Measurements from ENCODE around the gene CDK2AP2.
"Not testable (repeated sequence)": the region's sequence is repeated elsewhere in the genome, so short reads cannot be mapped to it uniquely, and the experiment has no call there.

Gene CDK2AP2

GRCh38 chr11:67523556-67524479, 15.9 kb upstream of the CDK2AP2 start:
- no peak for DNase-seq (ENCODE audit: low read depth)

GRCh38 chr11:67522844-67523555, 15.0 kb upstream of the CDK2AP2 start, which contains the start of gene CABP2:
CABP2 (minus strand) TSS chr11:67523446; CDS start chr11:67523326, 120 bp downstream.
- no peak for DNase-seq (ENCODE audit: low read depth)

GRCh38 chr11:67522338-67522737, 14.4 kb upstream of the CDK2AP2 start:
- no peak for DNase-seq (ENCODE audit: low read depth)

DNA sequence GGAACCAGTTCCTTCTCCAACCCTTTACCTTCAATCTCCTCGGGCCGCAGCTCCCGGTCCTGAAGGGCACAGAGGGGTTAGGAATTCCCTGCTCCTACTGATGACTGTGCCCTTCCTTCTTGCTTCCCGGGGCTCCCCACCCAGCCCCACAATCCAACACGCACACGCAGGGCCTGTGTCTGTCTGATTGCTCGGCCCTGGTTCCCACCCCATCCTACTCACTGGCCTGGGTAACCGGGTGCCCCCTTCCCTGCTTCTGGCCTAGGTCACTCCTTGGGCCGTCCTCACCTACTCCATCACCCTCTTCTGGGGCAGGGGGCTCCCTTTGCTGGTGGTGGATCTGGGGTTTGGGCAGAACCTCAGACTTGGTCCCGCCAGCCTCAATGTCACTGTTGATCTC, 14.0 kb upstream of the CDK2AP2 start:
- no peak for DNase-seq (ENCODE audit: low read depth)

DNA sequence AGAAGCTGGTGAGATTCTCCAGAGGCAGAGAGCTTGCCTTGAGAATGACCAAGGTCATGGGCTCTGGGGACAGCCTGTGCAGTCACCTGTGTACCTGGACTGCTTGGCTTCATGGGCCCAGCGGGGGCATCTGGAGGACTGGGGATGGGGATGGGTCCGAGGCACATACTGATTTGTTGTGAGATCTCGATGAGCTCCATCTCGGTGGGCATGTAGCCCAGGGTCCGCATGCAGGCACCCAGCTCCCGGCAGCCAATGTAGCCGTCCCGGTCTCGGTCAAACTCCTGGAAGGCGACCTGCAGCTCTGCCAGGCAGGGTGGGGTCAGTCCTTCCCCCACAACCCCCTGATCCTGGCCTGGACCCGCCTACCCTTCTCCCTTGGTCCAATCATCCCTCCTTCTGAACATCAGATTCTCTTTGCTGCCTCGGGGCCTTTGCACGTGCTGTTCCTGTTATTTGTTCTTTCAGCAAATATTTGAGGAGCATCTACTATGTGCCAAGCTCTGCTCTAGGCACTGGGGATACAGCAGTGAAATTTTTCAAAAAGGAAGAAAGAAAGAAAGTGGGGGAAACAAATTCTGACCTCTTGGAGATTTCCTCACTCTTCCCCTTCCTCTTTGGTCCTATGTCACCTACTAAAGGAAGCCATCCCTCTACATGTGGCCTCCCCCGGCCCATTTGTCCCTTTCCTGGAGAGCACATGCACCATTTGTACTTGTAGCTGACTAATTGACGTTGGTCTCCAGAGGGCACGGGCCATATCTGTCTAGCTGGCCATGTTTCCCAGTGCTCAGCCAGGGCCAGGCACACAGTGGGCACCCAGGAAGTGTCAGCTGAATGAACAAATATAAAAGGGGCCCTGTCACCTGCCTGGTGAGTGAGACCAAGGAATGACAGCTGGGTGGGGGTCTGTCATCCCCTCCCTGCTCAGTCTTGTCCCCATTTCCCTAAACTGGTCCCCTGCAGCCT, 13.2 kb upstream of the CDK2AP2 start:
- DNase-seq (ENCODE audit: low read depth) = no peak

GRCh38 chr11:67519726-67520125, 11.8 kb upstream of the CDK2AP2 start:
- no peak for DNase-seq (ENCODE audit: low read depth)

DNA sequence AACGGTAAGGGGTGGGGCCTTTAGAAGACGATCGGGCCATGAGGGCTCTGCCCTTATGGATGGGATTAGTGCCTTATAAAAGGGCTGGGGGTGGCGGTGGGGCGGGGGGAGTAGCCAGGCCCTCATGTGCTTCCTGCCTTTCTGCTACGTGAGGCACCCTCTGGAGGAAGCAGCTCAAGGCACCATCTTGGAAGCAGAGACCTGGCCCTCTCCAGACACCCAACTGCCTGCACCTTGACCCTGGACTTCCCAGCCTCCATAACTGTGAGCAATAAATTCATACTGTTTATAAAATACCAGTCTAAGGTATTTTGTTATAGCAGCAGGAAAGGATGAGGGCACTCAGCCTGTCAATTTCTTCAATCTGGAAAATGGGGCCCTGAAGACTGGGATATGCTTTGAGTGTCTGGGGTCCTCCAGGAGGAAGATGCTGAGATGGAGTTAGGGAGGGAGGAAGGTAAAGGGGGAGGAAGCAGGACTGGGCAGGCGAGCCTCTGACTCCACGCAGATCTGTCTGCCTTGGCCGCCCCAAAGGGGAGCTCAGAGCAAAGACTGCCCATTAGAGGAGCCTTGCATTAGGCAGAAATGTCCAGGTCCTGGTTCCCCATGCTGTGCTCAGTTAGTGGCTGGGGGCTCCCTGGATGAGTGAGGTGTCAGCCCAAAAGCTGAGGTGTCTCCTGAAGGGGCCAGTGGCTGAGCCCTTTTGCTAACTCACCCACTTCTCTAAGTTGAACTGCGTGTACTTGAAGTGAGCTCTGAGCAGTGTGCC, 10.0 kb upstream of the CDK2AP2 start:
- DNase-seq (ENCODE audit: low read depth) = no peak

DNA sequence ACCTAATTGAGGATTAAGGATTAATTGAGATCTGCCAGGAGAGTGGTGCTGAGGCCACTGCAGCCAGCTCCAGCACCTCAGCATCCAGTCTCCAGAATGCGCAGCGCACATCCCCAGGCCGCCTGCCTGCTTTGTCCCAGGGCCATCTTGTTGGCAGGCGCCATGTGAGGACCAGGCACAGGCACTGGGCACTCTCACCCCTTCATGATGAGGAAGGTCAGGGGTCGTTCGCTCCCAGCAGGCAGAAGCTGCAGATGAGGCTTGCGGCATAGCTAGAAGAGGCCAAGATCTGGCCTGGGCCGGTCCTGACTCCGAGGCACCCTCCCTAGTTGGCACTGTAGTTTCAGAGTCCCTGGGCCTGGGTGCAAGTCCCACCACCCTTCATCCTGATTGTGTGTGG, 8.8 kb upstream of the CDK2AP2 start:
- no peak for DNase-seq (ENCODE audit: low read depth)

- no peak for DNase-seq (ENCODE audit: low read depth)
These were observed 6.2 kb upstream of the CDK2AP2 start for GRCh38 chr11:67514116-67514515.

GRCh38 chr11:67511558-67511957, 3.6 kb upstream of the CDK2AP2 start:
- DNase-seq (ENCODE audit: low read depth) = not testable (repeated sequence)

DNA sequence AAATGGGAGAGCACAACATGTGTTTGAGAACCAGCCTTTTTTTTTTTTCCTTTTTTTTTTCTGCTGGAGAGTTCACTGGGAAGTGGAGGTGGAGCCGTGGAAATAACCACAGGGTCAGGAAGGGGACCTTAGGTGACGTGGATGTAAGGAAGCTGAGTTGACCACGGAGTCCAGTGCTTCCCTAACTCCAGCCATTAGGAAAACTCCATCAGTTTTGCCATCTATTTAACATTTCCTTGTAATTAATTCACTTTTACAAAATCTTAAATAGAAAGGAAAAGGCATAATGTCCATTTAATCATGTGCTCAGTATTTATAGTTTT, 2.0 kb upstream of the CDK2AP2 start:
- DNase-seq (ENCODE audit: low read depth) = no peak

- DNase-seq (ENCODE audit: low read depth) = peak; percentile 100
These were observed 642 bp upstream of the CDK2AP2 start for GRCh38 chr11:67508486-67509121.

DNA sequence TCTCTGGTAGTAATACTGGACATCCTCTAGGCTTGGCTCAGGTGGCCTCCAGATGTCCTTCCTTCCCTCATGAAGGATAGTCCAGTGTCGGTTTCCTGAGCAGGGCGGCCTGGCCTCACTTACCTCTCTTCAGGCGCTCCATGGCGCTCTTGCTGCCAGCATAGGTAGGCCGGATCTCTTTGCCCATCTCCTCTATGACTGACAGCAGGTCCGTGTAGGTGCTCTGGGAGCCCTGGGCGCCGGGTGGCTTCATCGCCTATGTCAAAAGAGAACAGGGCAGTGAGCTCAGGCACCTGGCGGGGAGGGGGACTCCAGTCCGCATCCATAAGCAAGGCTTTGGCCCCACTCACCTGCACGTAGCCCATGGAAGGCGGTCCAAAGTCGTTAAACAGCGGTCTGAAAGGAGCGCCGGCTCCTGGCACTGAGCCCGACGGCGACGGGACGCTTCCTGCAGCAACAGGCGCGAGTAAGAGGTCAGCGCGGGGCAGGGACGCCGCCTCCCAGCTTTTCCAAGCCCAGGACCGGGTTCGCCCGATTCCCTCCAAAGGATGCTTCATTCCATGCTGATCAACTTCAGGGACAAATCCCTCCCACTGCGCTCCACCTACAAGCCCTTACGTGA, 609 bp downstream of the CDK2AP2 start:
- DNase-seq (ENCODE audit: low read depth) = no peak

DNA sequence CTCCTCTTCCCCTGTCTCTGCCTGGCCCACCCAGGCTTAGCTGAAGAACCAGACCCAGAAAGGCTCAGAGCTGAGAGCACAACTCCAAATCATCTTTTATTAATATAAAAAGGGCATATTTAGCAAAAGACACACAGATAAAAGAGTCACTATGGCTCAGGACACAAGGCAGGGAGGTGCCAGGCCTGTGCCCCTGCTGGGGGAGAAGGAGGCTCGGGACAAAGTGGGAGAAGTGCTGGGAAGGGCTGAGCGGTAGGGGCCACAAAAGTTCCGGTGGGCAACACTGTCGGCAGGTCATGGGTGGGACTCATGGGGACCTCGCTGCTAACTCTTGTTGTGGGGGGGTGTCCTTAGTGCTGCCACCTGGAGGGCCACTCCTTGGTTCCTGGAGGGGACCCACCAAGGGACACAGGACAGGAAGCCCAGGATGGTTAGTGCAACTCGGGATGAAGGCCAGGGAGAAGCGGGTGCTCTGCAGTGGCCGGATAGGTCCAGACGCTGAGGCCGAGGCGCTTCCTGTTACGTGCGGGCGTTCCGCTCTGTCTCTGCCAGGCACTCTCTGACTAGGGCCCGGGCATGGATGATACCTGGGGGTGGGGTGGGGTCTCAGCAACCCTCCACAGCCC, 1.4 kb downstream of the CDK2AP2 start:
- DNase-seq (ENCODE audit: low read depth) = no peak

- DNase-seq (ENCODE audit: low read depth) = peak; percentile 83
These were observed 2.2 kb downstream of the CDK2AP2 start for GRCh38 chr11:67505605-67506396.

DNA sequence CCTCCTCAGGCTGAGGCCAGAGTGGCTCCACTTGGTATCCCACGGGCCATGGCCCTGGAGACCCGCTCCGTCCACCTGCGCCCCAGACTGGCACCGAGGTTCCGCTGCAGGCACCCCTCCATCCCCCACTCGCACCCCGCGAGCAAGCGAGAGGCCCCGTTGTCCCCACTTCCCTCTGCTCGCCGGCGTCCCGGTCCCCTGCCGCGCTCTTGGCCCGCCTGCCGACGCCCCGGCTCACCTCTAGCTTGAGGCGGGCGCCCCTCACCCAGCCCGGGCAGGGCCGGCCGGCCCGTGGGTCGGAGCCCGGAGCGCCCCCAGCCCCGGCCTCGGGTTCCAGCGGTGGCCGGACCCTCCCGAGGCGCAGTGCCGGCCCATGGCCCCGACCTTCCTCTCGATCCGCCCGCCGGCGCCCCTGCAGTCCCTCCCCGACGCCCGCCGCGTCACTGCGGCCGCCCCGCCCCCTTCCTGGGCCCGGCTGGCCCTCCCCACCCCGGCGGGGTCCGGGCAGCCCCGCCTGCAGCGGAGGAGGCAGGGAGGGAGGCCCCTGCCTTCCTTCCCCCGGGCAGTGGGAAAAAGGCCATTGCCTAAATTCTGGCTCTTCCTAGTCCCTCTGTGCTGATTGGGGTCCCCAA, 2.9 kb downstream of the CDK2AP2 start, which contains the start of gene PITPNM1:
Gene PITPNM1, minus strand, starts transcription at position 414 of the 632 bp plus-strand sequence. CDS start 1,183 bp downstream, outside the sequence.
- peak; percentile 61 for DNase-seq (ENCODE audit: low read depth)

DNA sequence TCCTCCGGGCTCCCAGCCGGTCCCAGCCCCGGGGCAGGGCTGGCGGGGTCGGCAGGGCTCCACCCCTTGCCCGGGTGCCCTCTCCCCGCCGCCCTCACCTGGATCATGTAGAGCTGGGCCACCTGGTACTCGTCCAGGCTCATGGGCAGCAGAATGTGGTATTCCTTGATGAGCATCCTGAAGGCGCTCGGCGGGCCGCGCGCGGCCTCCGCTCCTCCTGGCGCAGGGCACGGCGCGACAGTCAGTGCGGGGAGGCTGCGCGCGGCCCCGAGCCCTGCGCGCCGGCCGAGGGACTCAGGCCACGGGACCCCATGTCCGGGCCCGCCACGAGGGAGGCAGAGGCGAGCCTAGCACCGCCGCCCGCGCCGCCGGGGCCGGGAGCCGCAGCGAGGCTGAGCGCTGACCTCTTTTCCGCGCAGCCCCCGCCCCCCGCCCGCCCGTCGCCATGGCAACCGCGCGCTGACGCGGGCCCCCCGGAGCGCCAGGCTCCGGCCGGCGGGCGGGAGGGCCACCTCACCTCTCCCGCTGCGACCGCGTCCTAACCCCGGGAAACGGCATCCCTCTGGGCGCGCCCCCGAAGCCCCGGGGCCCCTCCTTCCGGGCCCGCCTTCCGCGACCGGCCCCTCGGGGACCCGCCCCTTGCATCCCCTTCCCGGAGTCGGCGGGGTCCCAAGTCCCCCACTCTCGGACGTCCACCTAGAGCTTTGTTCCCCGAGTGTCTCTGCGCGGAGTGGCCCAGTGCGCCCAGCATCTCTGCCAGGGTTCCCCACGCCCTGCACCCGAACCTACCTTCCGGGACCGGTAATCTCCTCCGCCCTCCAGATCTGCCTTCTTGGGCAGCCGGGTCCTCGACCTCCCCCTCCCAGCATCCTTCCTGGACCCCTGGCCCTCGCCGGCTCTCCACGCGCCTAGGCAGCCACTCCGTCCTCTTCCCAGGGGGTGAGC, 3.7 kb downstream of the CDK2AP2 start:
- no peak for DNase-seq (ENCODE audit: low read depth)

All from activated T-cell treated with anti-CD3 and anti-CD28 coated beads for 1 hour (primary cell).